ENCODE data around the gene PLEKHN1.

DNA sequence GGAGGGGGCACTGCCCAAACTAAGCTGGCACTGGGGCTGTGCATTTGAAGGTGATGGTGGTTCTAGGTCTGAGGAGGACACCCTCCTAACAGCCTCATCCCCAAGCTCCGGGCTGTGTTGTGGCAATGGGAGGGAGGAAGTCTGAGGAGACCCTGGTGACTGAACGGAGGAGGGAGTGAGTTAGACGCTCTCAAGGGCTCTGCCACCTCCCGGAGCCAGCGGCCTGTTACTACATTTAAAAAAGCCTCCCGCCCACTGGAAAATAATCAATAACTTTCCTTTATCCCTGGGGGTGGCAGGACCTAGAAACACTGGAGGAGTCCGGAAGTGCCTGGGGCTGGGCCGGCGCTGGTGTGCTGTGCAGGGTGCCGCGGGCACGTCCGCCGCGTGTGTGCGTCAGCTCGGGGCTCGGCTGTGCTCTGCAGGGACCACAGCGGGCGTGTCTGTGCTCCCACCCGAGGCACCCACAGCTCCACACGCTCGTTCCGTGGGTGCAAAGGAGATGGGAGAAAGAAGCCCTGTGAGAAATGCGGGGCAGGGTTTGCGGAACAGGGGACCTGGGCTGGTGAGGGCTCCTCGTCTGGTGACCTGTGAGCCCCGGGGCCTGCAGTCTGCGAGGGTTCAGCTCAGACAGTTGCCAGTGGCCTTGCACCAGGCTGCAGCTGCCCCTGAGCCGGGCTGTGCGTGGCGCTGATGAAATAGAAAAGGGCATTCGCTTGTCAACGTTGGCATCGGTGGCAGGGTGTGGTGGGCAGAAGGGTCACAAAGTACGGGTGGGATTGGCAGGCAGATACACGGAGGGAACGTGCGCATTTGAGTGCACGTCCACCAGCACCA is 37.2 kb upstream of the PLEKHN1 start:
- TF ChIP-seq CTCF (IDR thresholded peaks at IDR 0.05; ENCODE audit: poor library complexity) = no peak
- no peak for TF ChIP-seq EZH2 (IDR thresholded peaks at IDR 0.05; ENCODE audit: borderline replicate concordance)

Data from hepatocyte (in vitro differentiated cells).